CD4-positive, alpha-beta T cell treated with Interleukin-4 for 1 hour (primary cell): ENCODE data around the gene XPNPEP1.

Experiments
- DNase-seq, 2 donors: peaks; one replicate each; pipeline ENCODE4 v3.0.0-alpha.2; 2020 to 2022

Gene XPNPEP1

DNA sequence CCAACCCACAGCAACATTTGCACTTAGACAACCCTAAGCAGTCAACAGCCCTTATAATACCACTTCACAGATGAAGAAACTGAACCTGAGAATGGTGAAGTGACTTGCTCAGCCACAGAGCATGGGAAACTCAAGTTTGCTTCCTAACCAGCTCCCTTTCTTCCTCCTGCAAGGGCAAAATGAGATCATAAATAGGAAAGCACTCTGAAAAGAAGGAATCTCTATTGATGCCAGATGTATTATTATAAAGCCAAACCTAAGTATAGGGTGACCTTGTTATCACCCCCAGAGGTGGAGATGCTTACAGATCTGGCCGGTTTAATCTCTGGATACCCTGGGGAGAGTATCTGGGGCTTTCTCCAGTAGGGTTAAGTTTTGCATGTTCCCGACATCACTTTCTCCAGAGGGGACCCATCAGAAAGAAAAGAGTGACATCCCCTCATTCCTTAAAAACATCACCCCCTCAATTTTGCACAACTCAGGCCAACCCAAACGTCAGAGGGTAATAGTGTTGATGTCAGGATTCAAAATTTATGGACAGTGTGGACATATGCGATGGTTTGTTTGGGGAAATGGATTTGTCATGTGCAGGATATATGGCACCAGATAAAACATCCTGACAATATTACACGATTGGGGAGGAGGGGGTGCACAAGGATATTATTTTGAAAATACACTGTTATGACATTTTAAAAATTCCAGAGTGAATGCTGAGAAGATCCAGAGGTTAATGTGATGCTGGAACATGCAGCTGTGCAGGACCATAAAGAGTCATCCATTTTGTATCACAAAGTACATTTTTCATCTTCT, 24.0 kb upstream of the XPNPEP1 start:
- DNase-seq = no peak

GRCh38 chr10:109946680-109947079, 23.4 kb upstream of the XPNPEP1 start:
- DNase-seq = no peak

DNA sequence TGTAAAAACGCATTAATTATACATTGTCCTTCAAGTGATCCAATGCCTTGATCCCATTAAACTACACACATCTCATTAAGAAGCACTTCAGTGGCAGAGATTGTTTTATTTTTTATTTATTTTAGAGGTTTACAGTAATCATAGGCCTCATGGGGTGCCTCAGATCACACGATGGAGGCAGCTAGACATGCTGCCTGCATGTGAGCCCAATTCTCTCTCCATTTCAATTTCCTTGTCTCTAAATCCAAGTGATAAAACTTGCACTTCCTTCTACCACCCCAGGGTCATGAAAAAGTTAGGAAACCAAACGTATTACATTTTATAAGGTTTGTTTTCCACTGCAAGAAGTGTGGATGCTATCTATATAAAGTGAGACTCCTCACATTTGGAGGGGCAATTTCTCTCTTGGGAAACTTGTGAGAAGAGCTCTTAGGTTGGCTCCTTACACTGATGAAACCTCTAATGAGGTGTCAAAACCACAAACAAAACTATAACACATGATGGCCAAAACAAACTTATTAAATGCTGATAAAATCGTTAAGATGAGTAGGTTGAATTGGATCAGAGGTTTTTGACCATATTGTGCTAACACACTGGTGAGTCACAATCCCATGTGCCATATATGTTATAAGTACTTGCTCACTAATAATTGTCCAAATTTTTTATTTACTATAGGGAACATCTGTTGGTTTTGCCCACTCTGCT, 22.3 kb upstream of the XPNPEP1 start:
- DNase-seq = no peak

DNA sequence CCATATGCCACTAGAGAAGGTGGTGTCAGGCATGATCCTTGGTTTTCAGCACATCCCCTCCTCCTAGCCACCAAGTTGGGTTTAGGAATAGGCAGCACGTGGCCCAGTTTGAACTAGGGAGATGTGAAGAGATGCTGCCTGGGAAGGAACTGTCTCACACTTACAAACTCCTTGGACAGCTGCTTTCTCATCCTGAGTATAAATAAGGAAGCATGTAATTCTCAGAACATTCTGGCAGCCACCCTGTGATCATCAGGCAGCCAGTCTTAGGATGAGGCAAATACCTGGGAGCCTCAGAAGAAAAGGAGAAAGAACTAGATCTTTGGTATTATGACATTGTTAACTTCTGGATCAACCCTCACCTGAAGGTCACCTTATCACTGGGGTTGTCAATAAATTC, 21.3 kb upstream of the XPNPEP1 start:
- no peak for DNase-seq

GRCh38 chr10:109941236-109941862, 18.0 kb upstream of the XPNPEP1 start:
- no peak for DNase-seq

DNA sequence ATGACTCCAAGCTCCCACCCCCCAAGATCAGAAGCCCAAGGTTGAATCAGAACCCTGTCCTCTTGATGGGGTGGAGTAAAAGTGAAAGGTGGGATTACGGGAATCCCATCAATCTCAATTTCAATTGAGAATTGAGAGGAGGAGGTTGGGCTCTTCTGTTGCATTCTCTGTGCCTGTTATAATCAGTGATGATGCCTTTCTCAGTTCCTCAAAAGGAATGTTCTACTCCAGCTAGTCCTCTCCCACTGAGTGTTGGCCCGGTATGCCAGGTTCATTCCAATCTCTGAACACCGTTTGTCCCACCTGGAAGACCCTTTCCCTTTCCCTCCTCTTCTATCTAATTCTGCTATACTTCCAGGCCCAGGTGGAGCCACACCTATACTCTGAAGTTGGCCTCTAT, 17.2 kb upstream of the XPNPEP1 start:
- DNase-seq = no peak

DNA sequence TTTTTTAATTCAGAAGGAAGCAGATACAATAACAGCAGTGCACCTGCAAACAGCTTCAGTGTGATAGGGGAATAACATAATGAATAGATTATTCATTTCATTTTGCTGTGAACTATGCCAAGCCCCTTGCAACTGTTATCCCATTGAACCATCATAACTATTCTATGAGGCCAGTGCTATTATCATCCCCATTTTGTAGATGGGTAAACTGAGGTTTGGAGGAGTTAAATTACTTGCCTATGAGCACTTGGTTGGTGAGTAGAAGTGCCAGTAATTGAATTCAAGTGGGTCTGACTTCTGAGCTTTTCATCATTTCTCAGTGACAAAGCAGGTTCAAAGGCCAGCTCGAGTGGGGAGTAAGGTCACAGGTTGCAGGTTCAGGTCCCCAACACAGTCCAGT, 16.8 kb upstream of the XPNPEP1 start:
- no peak for DNase-seq

DNA sequence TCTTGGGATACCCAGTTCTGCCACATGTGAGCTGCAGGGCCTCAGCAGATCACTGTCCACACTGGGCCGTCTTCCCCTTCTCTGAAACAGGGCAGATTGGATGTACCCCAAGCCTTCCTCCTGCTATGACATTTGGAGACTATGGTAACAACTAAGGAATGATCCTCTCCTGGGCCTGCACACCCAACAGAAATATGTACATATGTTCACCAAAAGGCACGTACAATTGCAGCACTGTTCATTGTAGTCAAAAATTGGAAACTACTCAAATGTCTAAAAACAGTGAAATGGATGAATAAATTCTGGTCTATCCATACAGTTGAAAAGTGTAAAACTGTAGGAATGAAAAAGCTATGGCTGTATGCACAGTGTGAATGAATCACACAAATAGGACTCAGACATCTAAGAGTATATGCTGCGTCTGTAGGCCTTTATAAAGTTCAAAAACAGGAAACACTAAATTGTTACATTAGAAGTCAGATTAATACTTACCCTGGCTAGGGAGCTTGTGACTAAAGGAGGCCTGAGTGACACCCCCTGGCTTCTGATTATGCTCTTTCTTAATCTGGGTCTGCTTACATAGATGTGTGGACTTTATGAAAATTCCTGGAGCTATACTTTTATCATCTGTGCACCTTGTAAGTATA, 16.1 kb upstream of the XPNPEP1 start:
- no peak for DNase-seq

GRCh38 chr10:109937460-109938065, 14.3 kb upstream of the XPNPEP1 start:
- no peak for DNase-seq

- peak in 1 of 2 donors; percentile 40 for DNase-seq
Observed at GRCh38 chr10:109934958-109935793, 11.9 kb upstream of the XPNPEP1 start.

- DNase-seq = peak; percentile 46 to 56
Observed at GRCh38 chr10:109933984-109934565, 10.8 kb upstream of the XPNPEP1 start.

DNA sequence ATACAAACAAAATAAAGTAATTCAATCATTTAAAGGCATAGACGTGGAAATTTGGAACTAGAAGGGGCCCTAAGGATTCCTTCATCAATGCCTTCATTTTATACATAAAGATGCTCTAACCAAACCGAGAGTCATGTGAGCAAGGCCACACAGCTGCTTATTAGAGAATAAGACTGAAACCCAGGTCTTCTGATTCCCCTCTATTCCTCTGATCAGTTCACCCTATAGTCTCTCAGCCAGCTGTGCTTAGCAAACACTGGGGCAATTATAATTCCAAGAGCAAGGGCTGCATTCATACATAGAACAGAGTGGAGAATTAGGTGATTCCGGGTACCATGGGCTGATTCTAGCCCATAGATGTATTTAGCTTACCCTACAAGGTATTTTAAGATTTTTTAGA, 9.7 kb upstream of the XPNPEP1 start:
- DNase-seq = no peak

DNA sequence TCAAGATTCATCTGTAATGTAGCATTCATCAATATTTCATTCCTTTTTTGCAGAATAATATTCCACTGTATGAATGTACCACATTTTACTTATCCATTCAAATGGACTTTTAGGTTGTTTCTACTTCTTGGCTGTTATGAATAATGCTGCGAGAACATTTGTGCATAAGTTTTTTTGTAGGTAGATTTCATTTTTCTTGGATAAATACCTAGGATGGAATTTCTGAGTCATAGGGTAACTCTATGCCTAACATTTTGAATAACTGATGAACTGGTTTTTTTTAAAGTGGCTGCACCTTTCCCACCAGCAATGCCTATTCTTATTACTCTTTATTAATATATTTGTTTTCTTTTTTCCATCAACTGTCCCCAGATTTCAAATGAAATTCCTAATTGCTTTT, 9.1 kb upstream of the XPNPEP1 start:
- DNase-seq = no peak

- DNase-seq = no peak
Observed at GRCh38 chr10:109931163-109931562, 7.9 kb upstream of the XPNPEP1 start.

DNA sequence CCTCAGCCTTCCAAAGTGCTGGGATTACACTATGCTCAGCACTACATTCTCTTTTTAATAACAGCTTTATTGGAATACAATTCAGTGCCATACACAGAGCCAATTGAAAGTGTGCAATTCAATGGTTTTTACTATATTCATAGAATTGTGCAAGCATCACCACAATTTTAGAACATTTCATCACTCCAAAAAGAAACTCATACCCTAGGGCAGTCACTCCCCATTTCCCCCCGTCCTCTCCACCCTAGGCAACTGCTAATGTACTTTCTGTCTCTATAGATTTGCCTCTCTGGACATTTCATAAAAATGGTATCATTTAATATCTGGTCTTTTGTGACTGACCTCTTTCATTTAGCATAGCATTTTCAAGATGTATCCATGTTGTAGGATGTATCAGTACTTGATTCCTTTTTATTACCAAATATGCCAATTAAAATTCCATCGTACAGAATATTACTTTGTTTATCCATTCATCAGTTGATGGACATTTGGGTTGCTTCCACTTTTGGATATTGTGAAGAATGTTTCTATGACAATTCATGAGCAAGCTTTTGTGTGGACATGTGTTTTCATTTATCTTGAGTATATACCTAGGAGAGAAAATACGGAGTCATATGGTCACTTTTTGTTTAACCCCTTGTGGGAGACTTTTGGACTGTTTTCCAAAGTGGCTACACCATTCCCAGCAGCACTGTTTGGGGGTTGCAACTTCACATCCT, 6.3 kb upstream of the XPNPEP1 start:
- no peak for DNase-seq

DNA sequence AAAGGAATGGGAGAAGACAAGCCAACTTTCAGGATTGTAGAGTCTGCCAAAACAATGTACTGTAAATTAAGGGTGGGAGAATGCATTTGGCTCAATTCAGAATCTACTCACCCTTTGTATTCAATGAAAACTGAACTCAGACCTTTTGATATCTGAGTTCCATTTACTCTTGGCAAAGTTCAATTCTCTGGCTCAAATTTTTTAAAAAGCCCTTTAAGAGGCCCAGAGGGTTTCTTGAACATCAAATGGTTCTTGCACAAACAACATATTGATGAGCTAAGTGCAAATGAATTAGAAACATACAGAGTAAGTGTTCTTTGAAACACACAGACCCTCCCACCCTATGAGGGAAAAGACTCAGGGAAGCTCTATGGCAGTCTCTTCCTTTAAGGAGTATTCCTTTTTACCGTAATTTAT, 5.2 kb upstream of the XPNPEP1 start:
- DNase-seq = no peak

GRCh38 chr10:109926825-109927224, 3.5 kb upstream of the XPNPEP1 start:
- DNase-seq = no peak

GRCh38 chr10:109926061-109926745, 2.9 kb upstream of the XPNPEP1 start:
- DNase-seq = no peak

DNA sequence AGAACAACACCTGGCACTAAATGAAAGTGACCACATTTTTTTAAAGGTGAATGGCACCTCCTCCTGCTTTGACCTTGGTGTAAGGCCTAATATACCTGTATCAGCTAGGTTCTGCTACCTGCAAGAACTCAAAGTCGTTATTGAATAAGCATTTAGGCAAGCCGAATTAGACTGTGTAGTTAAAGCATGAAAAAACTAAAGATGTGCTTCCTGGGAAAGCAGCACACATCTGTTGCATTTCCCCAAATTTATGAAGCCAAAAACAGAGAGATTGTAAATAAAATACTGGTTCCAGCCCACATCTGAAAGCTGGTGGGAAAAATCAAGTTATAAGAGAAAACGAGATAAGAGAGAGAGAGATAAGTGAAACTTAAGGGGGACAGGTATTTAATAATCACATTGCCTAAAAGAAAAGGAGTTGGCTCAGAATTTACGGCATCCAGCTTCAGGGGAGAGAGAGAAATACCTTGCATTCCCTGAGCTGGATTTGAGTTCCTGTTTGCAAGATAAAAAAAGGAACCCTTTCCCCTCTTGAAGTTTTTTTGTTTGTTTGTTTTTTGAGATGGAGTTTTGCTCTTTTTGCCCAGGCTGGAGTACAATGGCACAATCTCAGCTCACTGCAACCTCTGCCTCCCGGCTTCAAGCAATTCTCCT, 1.8 kb upstream of the XPNPEP1 start:
- no peak for DNase-seq

- DNase-seq = no peak
Observed at GRCh38 chr10:109924087-109924486, 776 bp upstream of the XPNPEP1 start.
